Measurements from ENCODE around the gene FCHSD1.
A peak's percentile ranks its signal among the peaks of the same experiment; 100 is the strongest.

The FCHSD1 gene

GRCh38 chr5:141634720-141635119, 16.5 kb downstream of the FCHSD1 start:
- no peak overlapping the region for H3K4me3 ChIP-seq (ENCODE audit: control insufficient read depth, low read depth, low read length)
- TF ChIP-seq CTCF (conservative IDR thresholded peaks at IDR 0.05; ENCODE audit: control insufficient read depth, insufficient read depth, low read depth, low read length), result no peak
- DNase-seq (ENCODE audit: low read depth), result no peak

GRCh38 chr5:141633871-141634561, 17.2 kb downstream of the FCHSD1 start:
- no peak for TF ChIP-seq CTCF (conservative IDR thresholded peaks at IDR 0.05; ENCODE audit: control insufficient read depth, insufficient read depth, low read depth, low read length)
- DNase-seq (ENCODE audit: low read depth), result no peak
- H3K4me3 ChIP-seq (ENCODE audit: control insufficient read depth, low read depth, low read length), result no peak overlapping the region

- no peak overlapping the region for H3K4me3 ChIP-seq (ENCODE audit: control insufficient read depth, low read depth, low read length)
- no peak for TF ChIP-seq CTCF (conservative IDR thresholded peaks at IDR 0.05; ENCODE audit: control insufficient read depth, insufficient read depth, low read depth, low read length)
- DNase-seq (ENCODE audit: low read depth), result no peak
Measured at GRCh38 chr5:141632650-141633049, 18.6 kb downstream of the FCHSD1 start.

- H3K4me3 ChIP-seq (ENCODE audit: control insufficient read depth, low read depth, low read length), result no peak overlapping the region
- no peak for DNase-seq (ENCODE audit: low read depth)
Measured at GRCh38 chr5:141630570-141631140, 20.6 kb downstream of the FCHSD1 start.

GRCh38 chr5:141628175-141628788, 22.9 kb downstream of the FCHSD1 start:
- no peak for TF ChIP-seq CTCF (conservative IDR thresholded peaks at IDR 0.05; ENCODE audit: control insufficient read depth, insufficient read depth, low read depth, low read length)
- DNase-seq (ENCODE audit: low read depth), result peak; percentile 24
- no peak overlapping the region for H3K4me3 ChIP-seq (ENCODE audit: control insufficient read depth, low read depth, low read length)

More at GRCh38 chr5:141630570-141631140, 20.6 kb downstream of the FCHSD1 start:
- TF ChIP-seq CTCF (conservative IDR thresholded peaks at IDR 0.05; ENCODE audit: control insufficient read depth, insufficient read depth, low read depth, low read length), result no peak

GRCh38 chr5:141623611-141624010, 27.6 kb downstream of the FCHSD1 start:
- DNase-seq (ENCODE audit: low read depth), result peak; percentile 56
- TF ChIP-seq CTCF (conservative IDR thresholded peaks at IDR 0.05; ENCODE audit: control insufficient read depth, insufficient read depth, low read depth, low read length), result no peak
- H3K4me3 ChIP-seq (ENCODE audit: control insufficient read depth, low read depth, low read length), result no peak overlapping the region

Data from fibroblast of mammary gland (primary cell).